ENCODE data around the gene MEI1.
"Not testable (repeated sequence)": the region's sequence is repeated elsewhere in the genome, so short reads cannot be mapped to it uniquely, and the experiment has no call there.

DNA sequence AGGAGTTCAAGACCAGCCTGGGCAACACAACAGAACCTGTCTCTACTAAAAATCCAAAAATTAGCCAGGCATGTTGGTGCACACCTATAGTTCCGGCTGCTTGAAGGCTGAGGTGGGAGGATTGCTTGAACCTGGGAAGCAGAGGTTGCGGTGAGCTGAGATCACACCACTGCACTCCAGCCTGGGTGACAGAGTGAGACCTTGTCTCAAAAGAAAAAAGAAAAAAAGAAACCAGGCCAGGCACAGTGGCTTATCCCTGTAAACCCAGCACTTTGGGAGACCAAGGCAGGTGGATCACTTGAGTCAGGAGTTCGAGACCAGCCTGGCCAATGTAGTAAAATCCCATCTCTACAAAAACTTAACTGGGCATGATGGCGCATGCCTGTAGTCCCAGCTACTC is 33.9 kb downstream of the MEI1 start:
- TF ChIP-seq CTCF, POLR2AphosphoS5 (IDR thresholded peaks at IDR 0.05): not testable (repeated sequence)

Measured in upper lobe of left lung (tissue), 4 donors.